Stimulated activated CD8-positive, alpha-beta memory T cell treated with anti-CD3 and anti-CD28 coated beads, Interleukin-2, amount 100 ng/mL, for 48 hours (primary cell): ENCODE results near the gene PAPOLB.
A peak's percentile ranks its signal among the peaks of the same experiment; 100 is the strongest.
"Not testable (repeated sequence)": the region's sequence is repeated elsewhere in the genome, so short reads cannot be mapped to it uniquely, and the experiment has no call there.

ENCODE experiments used
- DNase-seq, 2 donors: peaks; one replicate each; pipeline ENCODE4 v3.0.0-alpha.2; 2020; ENCODE audit warnings: low read depth in 2 of 2

The PAPOLB gene

GRCh38 chr7:4861673-4862072 lies at the start of gene PAPOLB:
Gene PAPOLB (minus strand): TSS chr7:4862030. CDS start chr7:4861810, 220 bp downstream.
- DNase-seq, result peak; percentile 13 to 15

- no peak for DNase-seq
These were observed 49.4 kb upstream of the PAPOLB start for GRCh38 chr7:4911111-4911828.

GRCh38 chr7:4906682-4907081 lies 44.9 kb upstream of the PAPOLB start:
- DNase-seq, result no peak

GRCh38 chr7:4905171-4905570 lies 43.3 kb upstream of the PAPOLB start:
- no peak for DNase-seq

GRCh38 chr7:4904346-4904745 lies 42.5 kb upstream of the PAPOLB start:
- no peak for DNase-seq

GRCh38 chr7:4895766-4896165 lies 33.9 kb upstream of the PAPOLB start:
- DNase-seq, result no peak

GRCh38 chr7:4894482-4894881 lies 32.7 kb upstream of the PAPOLB start:
- no peak for DNase-seq

- no peak for DNase-seq
These were observed 32.2 kb upstream of the PAPOLB start for GRCh38 chr7:4893929-4894475.

GRCh38 chr7:4893188-4893587 lies 31.4 kb upstream of the PAPOLB start:
- DNase-seq, result not testable (repeated sequence)

GRCh38 chr7:4891522-4891921 lies 29.7 kb upstream of the PAPOLB start:
- not testable (repeated sequence) for DNase-seq

- no peak for DNase-seq
These were observed 27.9 kb upstream of the PAPOLB start for GRCh38 chr7:4889682-4890081.

GRCh38 chr7:4888161-4888560 lies 26.3 kb upstream of the PAPOLB start:
- DNase-seq, result no peak

- DNase-seq, result no peak
These were observed 24.8 kb upstream of the PAPOLB start for GRCh38 chr7:4886671-4887070.

- DNase-seq, result no peak
These were observed 23.5 kb upstream of the PAPOLB start for GRCh38 chr7:4885317-4885807.

- no peak for DNase-seq
These were observed 22.3 kb upstream of the PAPOLB start for GRCh38 chr7:4884164-4884563.

- DNase-seq, result peak; percentile 82 to 95
These were observed 21.7 kb upstream of the PAPOLB start, which contains the start of gene RADIL for GRCh38 chr7:4883372-4884144. Gene RADIL (minus strand): TSS chr7:4883716. CDS start chr7:4878139, 5,577 bp downstream.

- no peak for DNase-seq
These were observed 21.2 kb upstream of the PAPOLB start for GRCh38 chr7:4883033-4883371.

GRCh38 chr7:4882169-4883032 lies 20.6 kb upstream of the PAPOLB start:
- DNase-seq, result no peak

GRCh38 chr7:4880218-4880617 lies 18.4 kb upstream of the PAPOLB start:
- no peak for DNase-seq

GRCh38 chr7:4879396-4880081 lies 17.7 kb upstream of the PAPOLB start:
- no peak for DNase-seq
